Measurements from ENCODE around the gene ESD.

ESD gene

DNA sequence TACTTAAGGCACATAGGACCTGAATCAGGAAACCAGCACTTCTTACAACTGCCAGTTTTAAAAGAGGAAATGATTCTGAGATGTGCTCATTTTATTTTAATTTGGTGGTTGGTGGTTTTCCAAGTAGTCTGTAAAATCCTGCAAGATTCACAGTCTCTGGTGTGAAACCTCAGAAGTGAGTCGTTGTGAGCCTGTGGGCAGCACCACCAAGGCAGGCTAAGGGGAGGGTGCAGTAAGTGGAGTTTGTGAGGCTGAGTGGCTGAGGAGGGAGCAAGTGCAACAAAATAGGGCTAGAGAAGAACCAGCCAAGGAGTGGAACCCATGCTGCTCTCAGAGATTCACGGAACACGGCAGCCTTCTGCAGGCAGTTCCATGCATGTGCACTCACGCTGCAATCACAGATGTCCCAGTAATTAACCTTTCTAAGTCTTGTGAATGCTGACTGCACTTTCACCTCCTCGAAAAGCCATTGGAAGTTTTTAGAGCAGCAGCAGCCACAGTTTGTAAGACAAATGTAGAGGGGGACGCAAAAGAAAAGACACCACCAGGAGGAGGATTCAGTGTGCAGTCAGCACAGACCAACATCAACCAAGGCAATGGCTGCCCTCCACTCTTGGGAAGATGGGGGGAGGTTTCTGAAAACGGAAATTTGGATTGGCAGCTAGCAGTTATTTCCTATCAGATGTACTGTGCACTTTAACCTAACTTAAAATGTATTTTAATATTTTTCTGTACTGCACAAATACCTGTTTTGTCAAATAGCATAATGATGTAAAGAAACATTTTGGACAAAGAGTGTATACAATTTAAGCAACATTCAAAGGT lies 44.9 kb downstream of the ESD start:
- Histone ChIP-seq H3K4me1 (ENCODE audit: control insufficient read depth, insufficient read depth, low read length, poor library complexity, severe bottlenecking) (peaks cover 9% of the 10 kb centered on the region), H3K9me3 (ENCODE audit: control insufficient read depth, low read length) (no peaks in the 10 kb centered on the region), H3K36me3 (ENCODE audit: control insufficient read depth, insufficient read depth, low read length) (no peaks in the 10 kb centered on the region), H3K4me3 (ENCODE audit: insufficient read depth, low read depth, low read length, poor library complexity, severe bottlenecking) (no peak overlapping the region), H3K27ac (ENCODE audit: insufficient read depth, low read length, poor library complexity, severe bottlenecking) (no peak overlapping the region), H3K27me3 (replicated peaks; ENCODE audit: control insufficient read depth, insufficient read depth, low read length, poor library complexity, severe bottlenecking) (no peaks in the 10 kb centered on the region)
- DNase-seq: peak; percentile 8 to 25 (median 22)

DNA sequence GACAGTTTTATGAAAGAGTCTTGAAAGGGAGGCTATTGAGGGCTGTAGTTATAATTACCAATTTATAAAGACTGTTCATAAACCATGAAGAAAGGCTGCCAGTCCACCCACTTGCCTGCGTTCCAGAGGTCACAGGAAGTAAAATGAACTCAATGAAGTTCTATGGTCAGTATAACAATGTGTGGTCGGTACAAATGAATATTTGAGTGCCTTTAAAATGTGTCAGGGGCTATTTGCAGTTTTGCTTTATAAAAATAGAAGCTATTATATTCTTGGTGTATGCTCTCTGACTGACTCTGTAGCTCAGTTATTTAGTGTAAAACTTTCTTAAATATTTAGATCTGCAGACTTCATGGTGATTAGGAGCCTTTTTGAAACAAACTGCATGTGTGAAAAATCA lies 47.0 kb downstream of the ESD start:
- H3K9me3 ChIP-seq (ENCODE audit: control insufficient read depth, low read length): no peaks in the 10 kb centered on the region
- no peak for DNase-seq

DNA sequence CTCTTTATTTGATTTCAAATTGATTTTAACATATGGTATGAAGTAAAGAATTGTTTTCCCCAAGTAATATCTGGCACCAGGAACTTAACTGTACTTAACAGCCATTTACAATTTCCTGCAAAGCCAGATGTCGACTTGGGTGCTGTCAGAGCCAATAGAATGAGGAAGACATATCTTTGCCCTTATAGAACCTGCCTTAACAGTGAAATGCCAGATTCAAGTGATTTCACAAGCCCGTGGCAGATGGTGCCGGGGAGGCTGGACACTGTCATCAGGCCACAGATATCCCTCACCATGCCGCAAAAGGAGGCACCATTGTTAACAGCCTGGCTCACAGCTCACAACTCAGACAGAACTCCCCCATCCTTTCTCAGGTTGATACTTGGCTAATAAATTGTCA lies 48.7 kb downstream of the ESD start:
- no peaks in the 10 kb centered on the region for H3K27me3 ChIP-seq (replicated peaks; ENCODE audit: control insufficient read depth, insufficient read depth, low read length, poor library complexity, severe bottlenecking)
- no peaks in the 10 kb centered on the region for H3K36me3 ChIP-seq (ENCODE audit: control insufficient read depth, insufficient read depth, low read length)
- H3K4me1 ChIP-seq (ENCODE audit: control insufficient read depth, insufficient read depth, low read length, poor library complexity, severe bottlenecking): peaks cover 9% of the 10 kb centered on the region
- no peak for DNase-seq
- no peak overlapping the region for H3K4me3 ChIP-seq (ENCODE audit: insufficient read depth, low read depth, low read length, poor library complexity, severe bottlenecking)
- no peak overlapping the region for H3K27ac ChIP-seq (ENCODE audit: insufficient read depth, low read length, poor library complexity, severe bottlenecking)
- no peaks in the 10 kb centered on the region for H3K9me3 ChIP-seq (ENCODE audit: control insufficient read depth, low read length)

More for the DNA sequence above, 47.0 kb downstream of the ESD start:
- no peaks in the 10 kb centered on the region for H3K36me3 ChIP-seq (ENCODE audit: control insufficient read depth, insufficient read depth, low read length)
- no peaks in the 10 kb centered on the region for H3K27me3 ChIP-seq (replicated peaks; ENCODE audit: control insufficient read depth, insufficient read depth, low read length, poor library complexity, severe bottlenecking)
- H3K4me3 ChIP-seq (ENCODE audit: insufficient read depth, low read depth, low read length, poor library complexity, severe bottlenecking): no peak overlapping the region
- peaks cover 9% of the 10 kb centered on the region for H3K4me1 ChIP-seq (ENCODE audit: control insufficient read depth, insufficient read depth, low read length, poor library complexity, severe bottlenecking)
- H3K27ac ChIP-seq (ENCODE audit: insufficient read depth, low read length, poor library complexity, severe bottlenecking): no peak overlapping the region

DNA sequence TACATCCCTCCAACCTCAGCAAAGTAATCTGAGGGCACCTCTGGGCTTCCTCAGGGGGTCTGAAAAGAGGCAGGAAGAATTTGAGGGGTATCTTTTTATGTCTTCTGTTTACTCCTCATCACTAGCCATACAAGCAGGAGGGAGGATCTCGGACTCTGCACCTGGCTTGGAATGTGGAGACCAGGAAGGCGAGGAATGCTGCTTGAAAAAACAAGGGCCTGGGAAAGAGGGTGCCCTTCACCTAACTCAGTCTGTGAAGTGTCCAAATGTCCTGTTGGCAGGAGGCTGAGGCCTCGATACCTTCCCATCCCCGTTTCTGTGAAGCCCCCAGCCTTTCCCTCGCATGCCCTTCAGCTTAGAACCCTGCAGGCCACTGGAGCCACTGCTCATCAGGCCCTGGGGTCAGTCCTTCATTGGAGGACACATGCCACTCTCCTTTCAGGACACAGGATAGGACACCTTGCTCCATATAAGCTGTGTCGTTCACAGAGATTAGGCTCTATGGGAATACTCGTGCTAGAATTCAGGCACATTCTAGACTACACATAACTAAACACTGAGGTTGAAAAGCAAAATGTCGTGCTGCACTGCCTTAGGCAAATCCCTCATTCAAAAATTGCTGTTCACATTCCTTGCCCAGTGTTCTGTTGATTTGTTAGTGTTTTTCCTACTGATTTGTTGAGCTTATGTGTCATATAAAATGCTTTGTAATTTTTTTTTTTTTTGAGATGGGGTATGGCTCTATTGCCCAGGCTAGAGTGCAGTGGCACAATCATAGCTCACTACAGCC lies 49.7 kb downstream of the ESD start:
- Histone ChIP-seq H3K9me3 (ENCODE audit: control insufficient read depth, low read length) (no peaks in the 10 kb centered on the region), H3K36me3 (ENCODE audit: control insufficient read depth, insufficient read depth, low read length) (no peaks in the 10 kb centered on the region), H3K4me1 (ENCODE audit: control insufficient read depth, insufficient read depth, low read length, poor library complexity, severe bottlenecking) (peaks cover 9% of the 10 kb centered on the region), H3K27me3 (replicated peaks; ENCODE audit: control insufficient read depth, insufficient read depth, low read length, poor library complexity, severe bottlenecking) (no peaks in the 10 kb centered on the region), H3K27ac (ENCODE audit: insufficient read depth, low read length, poor library complexity, severe bottlenecking) (no peak overlapping the region), H3K4me3 (ENCODE audit: insufficient read depth, low read depth, low read length, poor library complexity, severe bottlenecking) (no peak overlapping the region)
- DNase-seq: no peak

DNA sequence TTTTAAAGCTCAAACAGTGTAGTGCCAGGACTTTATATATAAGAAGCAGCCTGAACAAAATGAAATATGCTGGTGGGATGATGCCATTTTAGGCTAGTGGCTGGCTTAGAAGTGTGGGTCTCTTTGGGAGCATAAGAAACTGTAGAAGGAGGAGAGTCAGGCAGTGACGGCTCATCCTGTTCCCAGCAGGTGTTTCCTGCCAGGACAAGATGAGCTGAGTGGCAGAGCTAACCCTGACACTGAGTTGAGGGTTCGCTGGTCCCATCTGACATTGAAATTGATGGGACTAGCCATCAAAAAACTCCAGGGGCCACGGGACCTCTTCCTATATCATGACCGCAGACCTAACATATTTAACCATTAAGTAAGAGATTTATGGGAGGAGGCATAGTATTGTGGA lies 51.3 kb downstream of the ESD start:
- no peaks in the 10 kb centered on the region for H3K36me3 ChIP-seq (ENCODE audit: control insufficient read depth, insufficient read depth, low read length)

DNA sequence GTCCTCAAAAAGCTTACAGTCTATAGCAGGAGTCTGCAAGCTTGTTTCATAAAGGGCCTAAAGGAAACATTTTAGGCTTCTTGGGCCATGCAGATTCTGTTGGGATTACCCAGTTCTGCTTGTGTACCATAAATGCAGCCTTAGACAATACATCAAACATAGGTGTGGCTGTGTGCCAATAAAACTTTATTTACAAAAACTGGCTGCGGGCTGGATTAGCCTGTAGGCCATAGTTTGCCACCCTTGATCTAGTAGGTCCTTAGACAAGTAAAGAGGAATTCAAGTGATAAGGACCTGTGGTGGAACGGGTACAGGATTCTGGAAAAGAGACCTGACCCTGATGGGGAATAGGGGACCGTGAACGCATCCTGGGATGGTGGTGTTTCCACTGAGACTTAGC lies 51.9 kb downstream of the ESD start:
- no peak for DNase-seq
- Histone ChIP-seq H3K36me3 (ENCODE audit: control insufficient read depth, insufficient read depth, low read length) (no peaks in the 10 kb centered on the region), H3K27ac (ENCODE audit: insufficient read depth, low read length, poor library complexity, severe bottlenecking) (no peak overlapping the region)

More for the DNA sequence above, 51.3 kb downstream of the ESD start:
- Histone ChIP-seq H3K4me3 (ENCODE audit: insufficient read depth, low read depth, low read length, poor library complexity, severe bottlenecking) (no peak overlapping the region), H3K27ac (ENCODE audit: insufficient read depth, low read length, poor library complexity, severe bottlenecking) (no peak overlapping the region), H3K27me3 (replicated peaks; ENCODE audit: control insufficient read depth, insufficient read depth, low read length, poor library complexity, severe bottlenecking) (no peaks in the 10 kb centered on the region), H3K9me3 (ENCODE audit: control insufficient read depth, low read length) (no peaks in the 10 kb centered on the region), H3K4me1 (ENCODE audit: control insufficient read depth, insufficient read depth, low read length, poor library complexity, severe bottlenecking) (no peaks in the 10 kb centered on the region)
- DNase-seq: no peak

DNA sequence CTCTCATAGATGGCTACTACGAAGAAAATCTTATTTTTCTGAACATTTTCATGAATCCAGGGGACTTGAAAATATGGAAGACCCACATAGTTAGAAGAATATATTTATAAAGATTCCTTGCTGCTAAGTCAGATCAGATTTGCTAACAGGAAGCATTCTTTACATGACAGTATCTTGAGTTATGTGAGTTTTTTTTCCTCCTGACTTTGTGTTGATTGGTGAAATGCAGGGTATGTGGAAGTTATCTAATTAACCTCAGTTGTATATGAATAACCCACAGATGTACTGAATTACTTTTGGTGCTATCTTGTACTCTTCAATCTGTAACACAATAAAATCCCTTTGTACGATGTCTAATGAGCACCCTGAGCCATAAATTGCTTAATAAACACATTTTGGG lies 53.8 kb downstream of the ESD start:
- Histone ChIP-seq H3K27me3 (replicated peaks; ENCODE audit: control insufficient read depth, insufficient read depth, low read length, poor library complexity, severe bottlenecking) (no peaks in the 10 kb centered on the region), H3K27ac (ENCODE audit: insufficient read depth, low read length, poor library complexity, severe bottlenecking) (no peak overlapping the region), H3K4me1 (ENCODE audit: control insufficient read depth, insufficient read depth, low read length, poor library complexity, severe bottlenecking) (no peaks in the 10 kb centered on the region), H3K9me3 (ENCODE audit: control insufficient read depth, low read length) (no peaks in the 10 kb centered on the region), H3K36me3 (ENCODE audit: control insufficient read depth, insufficient read depth, low read length) (no peaks in the 10 kb centered on the region), H3K4me3 (ENCODE audit: insufficient read depth, low read depth, low read length, poor library complexity, severe bottlenecking) (no peak overlapping the region)
- DNase-seq: no peak

More for the DNA sequence above, 51.9 kb downstream of the ESD start:
- no peaks in the 10 kb centered on the region for H3K27me3 ChIP-seq (replicated peaks; ENCODE audit: control insufficient read depth, insufficient read depth, low read length, poor library complexity, severe bottlenecking)
- H3K9me3 ChIP-seq (ENCODE audit: control insufficient read depth, low read length): no peaks in the 10 kb centered on the region
- no peaks in the 10 kb centered on the region for H3K4me1 ChIP-seq (ENCODE audit: control insufficient read depth, insufficient read depth, low read length, poor library complexity, severe bottlenecking)
- H3K4me3 ChIP-seq (ENCODE audit: insufficient read depth, low read depth, low read length, poor library complexity, severe bottlenecking): no peak overlapping the region

DNA sequence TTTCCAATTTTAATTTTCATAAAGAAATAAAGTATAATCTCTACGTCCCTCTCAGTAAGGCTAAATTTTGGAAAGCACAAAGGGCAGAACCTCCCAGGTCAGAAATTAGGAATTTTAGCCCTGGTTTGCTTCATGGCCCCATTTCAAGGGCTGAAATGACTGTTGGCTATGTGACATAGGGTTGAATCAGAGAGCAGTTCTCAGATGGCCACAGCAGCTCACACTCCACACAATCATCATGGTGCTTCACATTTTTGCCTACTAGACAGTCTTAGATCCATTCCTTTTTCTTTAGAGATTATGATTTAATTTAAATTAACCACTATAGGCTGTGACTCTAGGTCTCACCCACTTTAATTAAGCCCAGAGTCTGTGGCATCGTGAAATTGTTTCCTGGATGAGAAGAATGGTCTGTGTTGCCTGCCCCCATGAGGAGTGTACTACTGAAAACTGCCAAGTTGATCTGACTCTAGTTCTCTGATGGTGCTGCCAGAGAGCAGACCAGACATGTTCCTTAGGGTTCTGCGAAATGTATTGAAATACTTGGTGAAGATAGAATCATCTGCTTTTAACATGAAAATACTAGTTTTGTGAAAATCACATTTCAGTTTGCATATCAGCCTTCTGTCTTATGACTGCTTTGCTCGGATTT lies 57.4 kb downstream of the ESD start:
- Histone ChIP-seq H3K4me3 (ENCODE audit: insufficient read depth, low read depth, low read length, poor library complexity, severe bottlenecking) (no peak overlapping the region), H3K4me1 (ENCODE audit: control insufficient read depth, insufficient read depth, low read length, poor library complexity, severe bottlenecking) (no peaks in the 10 kb centered on the region), H3K27me3 (replicated peaks; ENCODE audit: control insufficient read depth, insufficient read depth, low read length, poor library complexity, severe bottlenecking) (no peaks in the 10 kb centered on the region), H3K27ac (ENCODE audit: insufficient read depth, low read length, poor library complexity, severe bottlenecking) (no peak overlapping the region), H3K9me3 (ENCODE audit: control insufficient read depth, low read length) (no peaks in the 10 kb centered on the region), H3K36me3 (ENCODE audit: control insufficient read depth, insufficient read depth, low read length) (peaks cover 3% of the 10 kb centered on the region)
- no peak for DNase-seq

DNA sequence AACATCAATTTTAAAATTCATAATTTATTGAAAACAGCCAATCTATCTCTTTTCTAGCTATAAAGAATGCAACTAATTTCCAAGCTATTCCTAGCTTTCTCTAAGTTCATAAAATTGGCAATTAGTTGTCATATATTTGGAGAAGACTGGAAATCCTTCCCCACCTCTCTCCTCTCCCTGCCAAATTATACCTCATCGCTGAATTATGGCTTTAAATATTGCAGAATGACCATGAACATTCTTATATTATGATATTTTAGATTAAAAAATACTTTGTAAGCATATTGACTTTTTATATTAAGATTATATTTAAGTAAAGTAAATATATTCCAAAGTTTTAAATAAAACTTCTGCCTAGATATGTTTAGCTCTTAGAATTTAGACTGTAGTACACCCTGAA lies 58.2 kb downstream of the ESD start:
- Histone ChIP-seq H3K9me3 (ENCODE audit: control insufficient read depth, low read length) (no peaks in the 10 kb centered on the region), H3K4me3 (ENCODE audit: insufficient read depth, low read depth, low read length, poor library complexity, severe bottlenecking) (no peak overlapping the region), H3K27me3 (replicated peaks; ENCODE audit: control insufficient read depth, insufficient read depth, low read length, poor library complexity, severe bottlenecking) (no peaks in the 10 kb centered on the region), H3K4me1 (ENCODE audit: control insufficient read depth, insufficient read depth, low read length, poor library complexity, severe bottlenecking) (no peaks in the 10 kb centered on the region), H3K27ac (ENCODE audit: insufficient read depth, low read length, poor library complexity, severe bottlenecking) (no peak overlapping the region), H3K36me3 (ENCODE audit: control insufficient read depth, insufficient read depth, low read length) (peaks cover 3% of the 10 kb centered on the region)
- no peak for DNase-seq

DNA sequence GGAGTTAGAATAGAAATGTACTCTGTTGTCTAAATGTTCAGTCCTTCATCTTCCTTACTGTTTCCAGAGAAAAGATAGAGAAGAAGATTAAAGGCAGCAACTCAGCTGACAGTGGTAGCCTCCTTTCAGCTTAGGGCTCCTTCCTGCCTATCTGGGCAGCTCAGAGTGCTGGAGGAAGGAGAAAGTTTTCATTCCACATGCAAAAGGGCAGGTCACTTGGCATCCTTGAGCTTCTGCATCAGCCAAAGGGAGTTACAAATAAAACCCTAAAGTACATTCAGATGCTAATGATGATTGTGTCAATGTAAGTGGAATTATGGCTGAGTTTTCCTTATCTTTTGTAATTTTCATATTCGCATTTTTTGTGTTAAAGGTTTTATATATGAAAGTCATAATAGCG lies 58.9 kb downstream of the ESD start:
- no peaks in the 10 kb centered on the region for H3K9me3 ChIP-seq (ENCODE audit: control insufficient read depth, low read length)
- no peak for DNase-seq
- peaks cover 3% of the 10 kb centered on the region for H3K36me3 ChIP-seq (ENCODE audit: control insufficient read depth, insufficient read depth, low read length)
- H3K27me3 ChIP-seq (replicated peaks; ENCODE audit: control insufficient read depth, insufficient read depth, low read length, poor library complexity, severe bottlenecking): no peaks in the 10 kb centered on the region
- H3K27ac ChIP-seq (ENCODE audit: insufficient read depth, low read length, poor library complexity, severe bottlenecking): no peak overlapping the region
- no peak overlapping the region for H3K4me3 ChIP-seq (ENCODE audit: insufficient read depth, low read depth, low read length, poor library complexity, severe bottlenecking)
- H3K4me1 ChIP-seq (ENCODE audit: control insufficient read depth, insufficient read depth, low read length, poor library complexity, severe bottlenecking): no peaks in the 10 kb centered on the region
